Ascending aorta (tissue), 2 donors: Measurements from ENCODE around the gene FAM241B. TPM values are rescaled to one million over a fixed set of nuclear protein-coding genes. Genes with fewer than 3 reads are reported as not detected.
A peak's percentile ranks its signal among the peaks of the same experiment; 100 is the strongest.

ENCODE experiments used
- DNase-seq, 2 donors: peaks; one replicate each; pipeline ENCODE4 v3.0.0-alpha.2; 2019; ENCODE audit warnings: low spot score in 2 of 2
- H3K27ac ChIP-seq, 2 donors: fragments of 200-600 bp; sonication (generic); one replicate each; pipeline ENCODE4 v1.5.1; 2016 to 2017; ENCODE audit warnings: mild to moderate bottlenecking in 1 of 2
- H3K27me3 ChIP-seq: fragments of 200-600 bp; sonication (generic); one replicate; pipeline ENCODE4 v1.5.1; 2017
- H3K36me3 ChIP-seq, 2 donors: fragments of 200-600 bp; sonication (generic); one replicate each; pipeline ENCODE4 v1.5.1; 2016
- H3K4me1 ChIP-seq, 2 donors: fragments of 200-600 bp; sonication (generic); one replicate each; pipeline ENCODE4 v1.5.1; 2016 to 2017; ENCODE audit warnings: mild to moderate bottlenecking in 1 of 2
- H3K4me3 ChIP-seq, 2 donors: fragments of 200-600 bp; sonication (generic); one replicate each; pipeline ENCODE4 v1.5.1; 2016 to 2017; ENCODE audit warnings: mild to moderate bottlenecking in 1 of 2
- H3K9me3 ChIP-seq, 2 donors: fragments of 200-600 bp; sonication (generic); one replicate each; pipeline ENCODE4 v1.5.1; 2016
- CTCF ChIP-seq, 3 experiments: fragments of 200-600 bp in 2 of 3; fragments of 450-650 bp in 1 of 3; sonication (generic) in 2 of 3; IDR thresholded peaks; one replicate each; pipeline ENCODE4 v1.5.1; 2016 to 2019; ENCODE audit warnings: antibody characterized with exemption in 3 of 3, mild to moderate bottlenecking in 1 of 3, moderate library complexity in 1 of 3
- intact Hi-C: fragments of 100-400 bp; cut with DNase I; formaldehyde crosslinking; loops from one replicate; pipeline ENCODE4 v1.15.1; 2023
- total RNA-seq: library from RNA; depleted of rRNA; stranded (reverse); fragments of >200 nt; gene quantifications from one replicate; pipeline ENCODE4 v1.1.0, GENCODE V29; 2016

FAM241B gene
- total RNA-seq, 1 donor from 2014 or later = not detected

- Histone ChIP-seq H3K4me3 (no peak overlapping the region), H3K27ac (no peak overlapping the region), H3K27me3 (no peaks in the 10 kb centered on the region), H3K9me3 (no peaks in the 10 kb centered on the region), H3K4me1 (peaks cover 5 to 21% of the 10 kb centered on the region in 2 donors), H3K36me3 (no peaks in the 10 kb centered on the region)
- DNase-seq = peak in 1 of 2 donors; percentile 21
- TF ChIP-seq CTCF (IDR thresholded peaks at IDR 0.05) = no peak
- intact Hi-C loops = no loop called here
These were observed 53.0 kb downstream of the FAM241B start for GRCh38 chr10:69682955-69683474.

Other genes starting within 250 kb of the FAM241B start
- not detected for gene TACR2, start 213.3 kb upstream of the FAM241B start, total RNA-seq
- gene TSPAN15, start 178.8 kb upstream of the FAM241B start, total RNA-seq = 31.9 TPM
- gene NEUROG3, start 56.8 kb upstream of the FAM241B start, total RNA-seq = not detected
- gene COL13A1, start 171.7 kb downstream of the FAM241B start, total RNA-seq = 8.0 TPM